ENCODE results near the gene WDFY2. TPM values are rescaled to one million over a fixed set of nuclear protein-coding genes. Genes with fewer than 3 reads are reported as not detected.
A peak's percentile ranks its signal among the peaks of the same experiment; 100 is the strongest.
"Not testable (repeated sequence)": the region's sequence is repeated elsewhere in the genome, so short reads cannot be mapped to it uniquely, and the experiment has no call there.

Gene WDFY2
- total and polyA plus RNA-seq, 7 donors: 0.66 to 5.3 (median 1.7) TPM

- 45 to 60% (median 48%) methylated on average over 2 of the region's 2 CpGs for WGBS, 3 donors
- no peak for DNase-seq
- no peaks in the 10 kb centered on the region for H3K36me3 ChIP-seq (ENCODE audit: insufficient read depth in 1 of 2, low read depth in 1 of 2)
- no peak overlapping the region for H3K27ac ChIP-seq
- H3K4me3 ChIP-seq: no peak overlapping the region
- peaks cover 20% of the 10 kb centered on the region for H3K4me1 ChIP-seq
- ATAC-seq: no peak
- H3K27me3 ChIP-seq (ENCODE audit: insufficient read depth in 3 of 3, low read length in 2 of 3): no peaks in the 10 kb centered on the region
- no peak for TF ChIP-seq CTCF (IDR thresholded peaks at IDR 0.05)
- no peaks in the 10 kb centered on the region for H3K9me3 ChIP-seq
- intact Hi-C loops (cut with DNase I): loop anchor here in 1 of 2 donors (10.0 kb wide), 1 partner anchor 1795 kb away; the partner anchor contains the start of gene KPNA3
These were observed 5.5 kb downstream of the WDFY2 start for GRCh38 chr13:51589793-51590192.

GRCh38 chr13:51590231-51590970 is 6.1 kb downstream of the WDFY2 start:
- TF ChIP-seq CTCF (IDR thresholded peaks at IDR 0.05): no peak
- Histone ChIP-seq H3K4me3 (no peak overlapping the region), H3K9me3 (no peaks in the 10 kb centered on the region), H3K36me3 (ENCODE audit: insufficient read depth in 1 of 2, low read depth in 1 of 2) (no peaks in the 10 kb centered on the region), H3K27me3 (ENCODE audit: insufficient read depth in 3 of 3, low read length in 2 of 3) (no peaks in the 10 kb centered on the region), H3K27ac (no peak overlapping the region), H3K4me1 (peaks cover 17% of the 10 kb centered on the region)
- ATAC-seq (no peak), DNase-seq (no peak)
- 27 to 61% (median 39%) methylated on average over 1 of the region's 1 CpG for WGBS, 3 donors
- intact Hi-C loops (cut with DNase I): no loop called here

GRCh38 chr13:51590971-51591627 is 6.8 kb downstream of the WDFY2 start:
- peak; percentile 49 to 95 (median 84) for ATAC-seq
- no peak overlapping the region for H3K4me3 ChIP-seq
- DNase-seq: no peak
- H3K36me3 ChIP-seq (ENCODE audit: insufficient read depth in 1 of 2, low read depth in 1 of 2): no peaks in the 10 kb centered on the region
- H3K27me3 ChIP-seq (ENCODE audit: insufficient read depth in 3 of 3, low read length in 2 of 3): no peaks in the 10 kb centered on the region
- H3K27ac ChIP-seq: peak overlapping the region; percentile 12
- peaks cover 12% of the 10 kb centered on the region for H3K4me1 ChIP-seq
- no peak for TF ChIP-seq CTCF (IDR thresholded peaks at IDR 0.05)
- WGBS, 3 donors: 25 to 44% (median 30%) methylated on average over 4 of the region's 4 CpGs
- intact Hi-C loops (cut with DNase I): no loop called here
- no peaks in the 10 kb centered on the region for H3K9me3 ChIP-seq

GRCh38 chr13:51591938-51592337 is 7.7 kb downstream of the WDFY2 start:
- H3K27ac ChIP-seq; DNase-seq; ATAC-seq; H3K4me3 ChIP-seq; intact Hi-C loops (cut with DNase I); H3K9me3 ChIP-seq; H3K36me3 ChIP-seq (ENCODE audit: insufficient read depth in 1 of 2, low read depth in 1 of 2); H3K27me3 ChIP-seq (ENCODE audit: insufficient read depth in 3 of 3, low read length in 2 of 3): not testable (repeated sequence)
- H3K4me1 ChIP-seq: peaks cover 12% of the 10 kb centered on the region
- WGBS, 3 donors: 74 to 91% (median 86%) methylated on average over 1 of the region's 1 CpG

GRCh38 chr13:51594432-51594831 is 10.2 kb downstream of the WDFY2 start:
- no peaks in the 10 kb centered on the region for H3K9me3 ChIP-seq
- TF ChIP-seq CTCF (IDR thresholded peaks at IDR 0.05): no peak
- intact Hi-C loops (cut with DNase I): no loop called here
- DNase-seq (no peak), ATAC-seq (no peak)
- no peaks in the 10 kb centered on the region for H3K27me3 ChIP-seq (ENCODE audit: insufficient read depth in 3 of 3, low read length in 2 of 3)
- WGBS, 3 donors: 74 to 94% (median 79%) methylated on average over 3 of the region's 3 CpGs
- no peaks in the 10 kb centered on the region for H3K36me3 ChIP-seq (ENCODE audit: insufficient read depth in 1 of 2, low read depth in 1 of 2)
- H3K4me3 ChIP-seq: no peak overlapping the region
- H3K4me1 ChIP-seq: peaks cover 12% of the 10 kb centered on the region
- H3K27ac ChIP-seq: no peak overlapping the region

Measured in psoas muscle (tissue), 8 donors.